PC-3 (cell line): Measurements from ENCODE around the gene NGF.

Experiments
- CTCF ChIP-seq: fragments of 300-600 bp; sonication (generic); conservative IDR thresholded peaks from 2 replicates; pipeline ENCODE4 v1.5.1; 2017; ENCODE audit warnings: antibody characterized with exemption, low read depth, mild to moderate bottlenecking, low read length
- EZH2phosphoT487 ChIP-seq: fragments of 300-600 bp; sonication (generic); IDR thresholded peaks from 2 replicates; pipeline ENCODE4 v1.6.1; 2018; ENCODE audit warnings: mild to moderate bottlenecking, antibody characterized with exemption, low read length, borderline replicate concordance

- TF ChIP-seq CTCF (no peak), EZH2phosphoT487 (no peak)
Measured at GRCh38 chr1:115356356-115356755, 18.3 kb upstream of the NGF start.
